Epithelial cell of proximal tubule (primary cell): ENCODE measurements around the gene ZBTB7B. TPM values are rescaled to one million over a fixed set of nuclear protein-coding genes. Genes with fewer than 3 reads are reported as not detected.
A peak's percentile ranks its signal among the peaks of the same experiment; 100 is the strongest.

ENCODE experiments used
- DNase-seq: peaks from one replicate; pipeline ENCODE4 v3.0.0-alpha.2; 2011; ENCODE audit warnings: low read depth
- H3K4me3 ChIP-seq: 2 replicates; pipeline ENCODE4 v1.5.1; 2011; ENCODE audit warnings: low read depth, mild to moderate bottlenecking, low read length
- total RNA-seq: library from RNA; depleted of rRNA; stranded (reverse); fragments of >200 nt; gene quantifications from 2 replicates; pipeline ENCODE4 v1.2.3, GENCODE V29; 2015
- TF ChIP-seq, protein P1 (sequence below): conservative IDR thresholded peaks from 2 replicates; pipeline ENCODE4 v1.5.1; 2012; ENCODE audit warnings: low read depth, mild to moderate bottlenecking, low read length

Gene ZBTB7B
- total RNA-seq, 1 donor from 2014 or later, result 20.4 TPM

DNA sequence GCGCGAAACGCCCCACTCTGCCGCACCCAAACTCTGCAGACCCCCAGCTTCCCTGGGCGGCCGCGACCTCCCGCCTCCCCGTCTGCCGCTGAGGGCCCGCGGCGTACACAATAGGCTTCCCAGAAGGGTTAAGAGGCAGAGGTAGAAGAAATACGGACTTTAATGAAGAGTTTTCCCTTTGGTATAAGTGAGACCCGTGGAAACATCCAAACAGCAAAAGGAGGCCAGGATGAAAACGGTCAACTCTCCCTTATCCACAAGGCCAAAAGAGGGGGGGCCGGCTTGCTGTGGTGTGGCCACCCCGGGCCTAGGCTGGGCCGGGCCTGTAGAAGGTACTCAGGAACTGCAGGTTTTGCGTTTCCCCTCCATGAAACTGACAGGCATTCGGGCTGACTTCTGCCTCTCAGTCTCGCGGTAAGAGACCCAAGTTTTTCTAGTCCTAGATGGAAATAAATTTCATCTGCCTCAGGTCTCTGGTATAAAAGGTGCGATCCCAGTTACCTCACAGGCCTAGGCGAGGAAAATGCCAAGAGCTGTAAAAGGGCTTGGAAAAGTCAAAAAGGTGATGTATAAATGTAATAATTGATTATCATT is 40.3 kb upstream of the ZBTB7B start:
- H3K4me3 ChIP-seq, result peak overlapping the region; percentile 77
- TF ChIP-seq, protein P1, sequence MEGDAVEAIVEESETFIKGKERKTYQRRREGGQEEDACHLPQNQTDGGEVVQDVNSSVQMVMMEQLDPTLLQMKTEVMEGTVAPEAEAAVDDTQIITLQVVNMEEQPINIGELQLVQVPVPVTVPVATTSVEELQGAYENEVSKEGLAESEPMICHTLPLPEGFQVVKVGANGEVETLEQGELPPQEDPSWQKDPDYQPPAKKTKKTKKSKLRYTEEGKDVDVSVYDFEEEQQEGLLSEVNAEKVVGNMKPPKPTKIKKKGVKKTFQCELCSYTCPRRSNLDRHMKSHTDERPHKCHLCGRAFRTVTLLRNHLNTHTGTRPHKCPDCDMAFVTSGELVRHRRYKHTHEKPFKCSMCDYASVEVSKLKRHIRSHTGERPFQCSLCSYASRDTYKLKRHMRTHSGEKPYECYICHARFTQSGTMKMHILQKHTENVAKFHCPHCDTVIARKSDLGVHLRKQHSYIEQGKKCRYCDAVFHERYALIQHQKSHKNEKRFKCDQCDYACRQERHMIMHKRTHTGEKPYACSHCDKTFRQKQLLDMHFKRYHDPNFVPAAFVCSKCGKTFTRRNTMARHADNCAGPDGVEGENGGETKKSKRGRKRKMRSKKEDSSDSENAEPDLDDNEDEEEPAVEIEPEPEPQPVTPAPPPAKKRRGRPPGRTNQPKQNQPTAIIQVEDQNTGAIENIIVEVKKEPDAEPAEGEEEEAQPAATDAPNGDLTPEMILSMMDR, result no peak
- DNase-seq, result no peak

DNA sequence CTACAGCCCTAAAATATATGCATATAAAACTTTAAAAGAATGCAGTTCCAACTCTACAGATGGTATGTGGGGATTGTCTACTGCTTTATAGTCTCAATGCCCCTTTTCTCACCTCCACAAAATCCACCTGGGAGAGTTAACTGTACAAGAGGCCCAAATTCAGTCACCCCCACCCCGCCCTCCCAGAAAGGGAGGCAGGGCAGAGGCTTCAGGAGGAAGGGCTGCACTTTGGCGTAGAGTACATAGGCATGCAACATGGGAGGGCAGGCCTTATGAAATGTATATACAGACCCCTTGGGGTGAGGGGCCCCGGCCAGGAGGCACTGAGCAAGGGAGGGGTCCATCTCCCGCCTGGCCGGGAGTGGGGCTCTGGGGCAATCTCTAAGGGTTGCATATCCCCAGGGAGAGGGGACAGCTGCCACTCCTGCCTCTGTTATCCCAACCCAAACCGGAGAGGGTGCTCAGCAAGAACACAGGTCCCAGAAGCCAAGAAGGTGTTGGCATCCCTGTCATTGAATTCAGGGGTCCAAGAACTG is 39.7 kb upstream of the ZBTB7B start:
- no peak for DNase-seq
- TF ChIP-seq, protein P1, result no peak
- peak overlapping the region; percentile 77 for H3K4me3 ChIP-seq

DNA sequence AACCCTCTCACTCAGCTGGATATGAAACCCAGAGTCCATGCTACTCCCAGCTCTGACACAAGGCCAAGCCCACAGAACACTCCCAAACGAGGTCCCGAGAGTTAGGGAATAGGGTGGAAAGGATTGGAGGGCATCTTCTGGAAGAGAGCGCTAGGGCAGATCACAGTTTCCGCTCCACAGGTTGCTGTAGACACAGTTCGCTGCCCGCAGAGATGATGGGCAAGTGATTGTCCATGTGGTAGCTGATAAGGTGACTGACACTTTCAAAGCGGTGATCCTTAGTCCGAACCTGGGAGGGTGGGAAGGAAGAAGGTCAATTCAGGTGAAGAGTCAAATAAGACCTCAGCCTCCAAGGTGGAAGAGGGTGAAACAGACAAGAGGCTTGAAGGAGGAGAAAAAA is 39.0 kb upstream of the ZBTB7B start:
- TF ChIP-seq, protein P1, result no peak
- no peak overlapping the region for H3K4me3 ChIP-seq
- DNase-seq, result no peak

DNA sequence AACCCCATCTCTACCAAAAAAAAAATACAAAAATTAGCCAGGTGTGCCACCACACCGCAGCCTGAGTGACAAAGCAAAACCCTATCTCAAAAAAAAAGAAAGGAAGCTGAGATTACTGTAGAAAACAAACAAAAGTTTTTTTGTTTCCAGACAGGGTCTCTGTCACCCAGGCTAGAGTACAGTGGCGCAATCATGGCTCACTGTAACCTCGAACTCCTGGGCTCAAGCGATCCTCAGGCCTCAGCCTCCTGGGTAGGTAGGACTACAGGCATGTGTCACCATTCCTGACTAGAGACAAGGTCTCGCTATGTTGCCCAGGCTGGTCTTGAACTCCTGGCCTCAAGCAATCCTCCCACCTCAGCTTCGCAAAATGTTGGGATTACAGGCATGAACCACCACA is 38.2 kb upstream of the ZBTB7B start:
- TF ChIP-seq, protein P1, result no peak
- no peak for DNase-seq
- H3K4me3 ChIP-seq, result no peak overlapping the region

DNA sequence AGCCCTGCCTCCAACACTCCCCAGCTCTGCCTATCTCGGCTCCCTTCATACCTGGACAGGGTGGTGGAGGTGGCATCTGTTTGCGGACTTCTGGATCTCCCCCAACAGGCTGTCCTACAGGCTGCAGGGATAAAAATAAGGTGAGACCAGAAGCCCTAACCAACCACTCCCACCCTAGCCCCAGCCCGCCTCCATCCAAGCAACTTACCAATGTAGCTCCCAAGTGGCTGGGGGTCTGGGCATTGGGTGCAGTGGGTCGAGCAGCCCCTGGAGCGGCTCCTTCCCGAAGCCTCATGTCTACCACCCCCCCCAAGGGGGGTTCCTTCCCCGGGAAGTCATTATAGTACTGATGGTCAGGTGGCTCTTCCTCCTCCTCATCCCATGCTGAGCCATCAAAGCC is 36.5 kb upstream of the ZBTB7B start:
- no peak overlapping the region for H3K4me3 ChIP-seq
- DNase-seq, result no peak
- TF ChIP-seq, protein P1, result no peak

DNA sequence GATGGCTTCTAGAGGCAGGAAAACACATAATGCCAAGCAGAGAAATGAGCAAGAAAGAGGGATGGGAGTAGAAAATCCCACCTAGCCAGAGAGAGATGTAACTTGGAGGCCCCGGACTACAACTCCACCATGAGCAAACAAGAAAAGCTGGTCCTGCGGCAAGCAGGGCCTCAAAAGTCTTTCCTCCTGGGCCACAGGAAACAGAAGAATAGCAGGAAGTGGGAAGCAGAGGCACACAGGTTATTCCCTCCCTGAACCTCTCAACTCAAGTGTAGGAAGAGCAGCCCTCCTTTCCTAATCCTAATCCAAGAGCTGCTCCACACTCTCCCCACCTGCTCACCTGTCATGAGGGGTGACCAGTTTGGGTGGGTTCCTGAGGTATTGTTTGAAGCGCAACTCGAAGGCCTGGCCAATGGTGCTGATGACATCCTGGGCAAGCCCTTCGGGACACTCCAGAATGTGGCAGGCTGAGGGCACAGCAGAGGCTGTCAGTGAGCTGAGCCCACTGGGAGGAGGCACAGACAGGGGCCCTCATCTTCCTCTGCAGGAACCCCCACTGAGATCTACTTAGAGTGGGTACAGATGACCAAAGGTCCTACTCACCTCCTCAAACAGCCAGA is 35.2 kb upstream of the ZBTB7B start:
- TF ChIP-seq, protein P1, result no peak
- DNase-seq, result no peak
- no peak overlapping the region for H3K4me3 ChIP-seq

DNA sequence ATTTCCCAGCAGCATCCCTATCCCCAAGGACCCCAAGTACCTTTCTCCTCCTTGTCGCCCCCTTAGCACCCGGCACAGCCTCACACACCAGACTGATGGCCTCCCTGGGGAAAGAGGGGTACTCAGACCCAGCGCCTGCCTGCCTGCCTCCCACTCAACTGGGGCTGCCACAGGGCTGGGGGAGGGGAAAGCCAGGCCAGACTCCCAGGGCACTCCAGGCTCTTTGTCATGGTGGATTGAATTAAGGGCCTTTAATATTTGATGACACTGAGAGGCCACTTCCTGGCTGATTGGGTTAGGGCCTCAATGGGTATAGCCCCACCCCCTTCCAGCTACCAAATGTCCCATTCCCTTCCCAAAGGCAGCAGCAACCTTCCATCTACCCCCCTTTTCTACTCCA is 33.9 kb upstream of the ZBTB7B start:
- DNase-seq, result no peak
- TF ChIP-seq, protein P1, result no peak
- peak overlapping the region; percentile 54 for H3K4me3 ChIP-seq
